ENCODE measurements around the gene ARSG.

DNA sequence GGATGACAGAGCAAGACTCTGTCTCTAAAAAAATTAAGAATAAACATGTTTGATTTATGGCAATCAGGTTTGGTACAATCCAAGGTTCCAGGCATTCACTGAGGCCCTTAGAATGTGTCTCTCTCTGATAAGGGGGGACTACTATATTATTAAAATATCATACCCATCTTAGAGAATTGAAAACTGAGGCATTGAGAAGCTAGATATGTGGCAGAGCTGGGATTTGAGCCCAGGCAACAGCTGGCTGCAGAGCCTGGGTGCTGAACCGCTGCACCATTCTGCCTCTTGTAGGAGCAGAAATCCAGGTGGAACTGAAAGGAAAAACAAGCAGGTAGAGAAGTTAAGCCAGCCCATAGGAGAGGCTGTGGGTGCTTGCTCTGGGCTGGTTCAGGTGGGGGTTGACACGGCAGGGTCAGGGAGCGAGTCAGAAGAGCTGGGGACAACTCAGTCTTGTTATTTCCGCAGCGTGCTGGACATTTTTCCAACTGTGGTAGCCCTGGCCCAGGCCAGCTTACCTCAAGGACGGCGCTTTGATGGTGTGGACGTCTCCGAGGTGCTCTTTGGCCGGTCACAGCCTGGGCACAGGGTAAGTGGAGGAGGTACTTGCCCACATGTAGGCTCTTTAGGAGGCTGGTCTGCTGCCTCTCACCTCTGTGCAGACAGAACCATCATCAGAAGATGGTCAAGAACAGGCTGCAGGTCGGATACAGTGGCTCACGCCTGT lies 103.5 kb downstream of the ARSG start:
- no peak for TF ChIP-seq SMAD4 (CRISPR knock-in tag; IDR thresholded peaks at IDR 0.05)
- no peak for TF ChIP-seq FOXJ3 (CRISPR knock-in tag; IDR thresholded peaks at IDR 0.05; ENCODE audit: borderline replicate concordance)
- TF ChIP-seq OVOL2 (CRISPR knock-in tag; IDR thresholded peaks at IDR 0.05; ENCODE audit: borderline replicate concordance), result no peak
- TF ChIP-seq, protein P1, sequence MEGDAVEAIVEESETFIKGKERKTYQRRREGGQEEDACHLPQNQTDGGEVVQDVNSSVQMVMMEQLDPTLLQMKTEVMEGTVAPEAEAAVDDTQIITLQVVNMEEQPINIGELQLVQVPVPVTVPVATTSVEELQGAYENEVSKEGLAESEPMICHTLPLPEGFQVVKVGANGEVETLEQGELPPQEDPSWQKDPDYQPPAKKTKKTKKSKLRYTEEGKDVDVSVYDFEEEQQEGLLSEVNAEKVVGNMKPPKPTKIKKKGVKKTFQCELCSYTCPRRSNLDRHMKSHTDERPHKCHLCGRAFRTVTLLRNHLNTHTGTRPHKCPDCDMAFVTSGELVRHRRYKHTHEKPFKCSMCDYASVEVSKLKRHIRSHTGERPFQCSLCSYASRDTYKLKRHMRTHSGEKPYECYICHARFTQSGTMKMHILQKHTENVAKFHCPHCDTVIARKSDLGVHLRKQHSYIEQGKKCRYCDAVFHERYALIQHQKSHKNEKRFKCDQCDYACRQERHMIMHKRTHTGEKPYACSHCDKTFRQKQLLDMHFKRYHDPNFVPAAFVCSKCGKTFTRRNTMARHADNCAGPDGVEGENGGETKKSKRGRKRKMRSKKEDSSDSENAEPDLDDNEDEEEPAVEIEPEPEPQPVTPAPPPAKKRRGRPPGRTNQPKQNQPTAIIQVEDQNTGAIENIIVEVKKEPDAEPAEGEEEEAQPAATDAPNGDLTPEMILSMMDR (IDR thresholded peaks at IDR 0.05), result no peak
- TF ChIP-seq, protein P2, sequence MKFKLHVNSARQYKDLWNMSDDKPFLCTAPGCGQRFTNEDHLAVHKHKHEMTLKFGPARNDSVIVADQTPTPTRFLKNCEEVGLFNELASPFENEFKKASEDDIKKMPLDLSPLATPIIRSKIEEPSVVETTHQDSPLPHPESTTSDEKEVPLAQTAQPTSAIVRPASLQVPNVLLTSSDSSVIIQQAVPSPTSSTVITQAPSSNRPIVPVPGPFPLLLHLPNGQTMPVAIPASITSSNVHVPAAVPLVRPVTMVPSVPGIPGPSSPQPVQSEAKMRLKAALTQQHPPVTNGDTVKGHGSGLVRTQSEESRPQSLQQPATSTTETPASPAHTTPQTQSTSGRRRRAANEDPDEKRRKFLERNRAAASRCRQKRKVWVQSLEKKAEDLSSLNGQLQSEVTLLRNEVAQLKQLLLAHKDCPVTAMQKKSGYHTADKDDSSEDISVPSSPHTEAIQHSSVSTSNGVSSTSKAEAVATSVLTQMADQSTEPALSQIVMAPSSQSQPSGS (CRISPR knock-in tag; IDR thresholded peaks at IDR 0.05; ENCODE audit: borderline replicate concordance, low read depth), result no peak
- TF ChIP-seq, protein P3, sequence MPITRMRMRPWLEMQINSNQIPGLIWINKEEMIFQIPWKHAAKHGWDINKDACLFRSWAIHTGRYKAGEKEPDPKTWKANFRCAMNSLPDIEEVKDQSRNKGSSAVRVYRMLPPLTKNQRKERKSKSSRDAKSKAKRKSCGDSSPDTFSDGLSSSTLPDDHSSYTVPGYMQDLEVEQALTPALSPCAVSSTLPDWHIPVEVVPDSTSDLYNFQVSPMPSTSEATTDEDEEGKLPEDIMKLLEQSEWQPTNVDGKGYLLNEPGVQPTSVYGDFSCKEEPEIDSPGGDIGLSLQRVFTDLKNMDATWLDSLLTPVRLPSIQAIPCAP (CRISPR knock-in tag; IDR thresholded peaks at IDR 0.05), result no peak
- TF ChIP-seq ZNF232 (CRISPR knock-in tag; IDR thresholded peaks at IDR 0.05), result no peak
- no peak for TF ChIP-seq ZBTB21 (CRISPR knock-in tag; IDR thresholded peaks at IDR 0.05; ENCODE audit: borderline replicate concordance)
